Measurements from ENCODE around the gene FIGN.

GRCh38 chr2:163593982-163594381, 141.8 kb downstream of the FIGN start:
- no peak for TF ChIP-seq IRF3 (IDR thresholded peaks at IDR 0.05)
- no peak for TF ChIP-seq HCFC1 (IDR thresholded peaks at IDR 0.05; ENCODE audit: low read length)
- TF ChIP-seq SIX5 (IDR thresholded peaks at IDR 0.05; ENCODE audit: low read depth, low read length, severe bottlenecking), result no peak
- no peak for TF ChIP-seq EP300 (IDR thresholded peaks at IDR 0.05; ENCODE audit: borderline replicate concordance in 1 of 2, control insufficient read depth in 1 of 2, low read depth in 2 of 2, low read length in 2 of 2)
- TF ChIP-seq ZNF24 (IDR thresholded peaks at IDR 0.05), result no peak
- no peak for TF ChIP-seq RBBP5 (conservative IDR thresholded peaks at IDR 0.05)
- no peak for TF ChIP-seq CHD1 (IDR thresholded peaks at IDR 0.05; ENCODE audit: low read depth, low read length)
